ENCODE results near the gene SNX13. TPM values are rescaled to one million over a fixed set of nuclear protein-coding genes. Genes with fewer than 3 reads are reported as not detected.

The SNX13 gene
- total and polyA plus RNA-seq, 2 donors (not counting 1 experiment from before 2014, with no cell fraction given), result 6.5 to 58.1 TPM

- Histone ChIP-seq H3K4me2 (replicated peaks; ENCODE audit: low read depth, low read length, poor library complexity, severe bottlenecking) (no peak overlapping the region), H2AFZ (ENCODE audit: insufficient read depth, low read depth, low read length, poor library complexity, severe bottlenecking) (no peak overlapping the region), H3K79me2 (ENCODE audit: control insufficient read depth, insufficient read depth, low read length) (no peaks in the 10 kb centered on the region), H3K27ac (ENCODE audit: low read length in 2 of 2) (no peak overlapping the region), H3K27me3 (replicated peaks in 1 of 4; ENCODE audit: control extremely low read depth in 1 of 4, control insufficient read depth in 3 of 4, insufficient read depth in 4 of 4, low read length in 3 of 4) (no peaks in the 10 kb centered on the region), H3K36me3 (replicated peaks in 1 of 2; ENCODE audit: control extremely low read depth in 1 of 2, control insufficient read depth in 1 of 2, extremely low read depth in 1 of 2, insufficient read depth in 2 of 2, low read length in 1 of 2) (peaks cover 16 to 31% of the 10 kb centered on the region in 2 experiments), H3K9me3 (ENCODE audit: control extremely low read depth in 1 of 3, control insufficient read depth in 2 of 3, insufficient read depth in 1 of 3, low read length in 2 of 3) (peaks cover 0 to 4% (median 0%) of the 10 kb centered on the region in 3 donors), H3K4me3 (ENCODE audit: control extremely low read depth in 1 of 5, extremely low read depth in 1 of 5, insufficient read depth in 1 of 5, low read depth in 2 of 5, low read length in 4 of 5) (no peak overlapping the region), H4K20me1 (ENCODE audit: control insufficient read depth, insufficient read depth, low read length, poor library complexity, severe bottlenecking) (no peaks in the 10 kb centered on the region), H3K4me1 (ENCODE audit: control insufficient read depth in 2 of 2, insufficient read depth in 2 of 2, low read length in 2 of 2) (no peaks in the 10 kb centered on the region), H3K9ac (ENCODE audit: low read length) (no peak overlapping the region)
- DNase-seq, result no peak
- no peaks in the 10 kb centered on the region for H3K9me3 Mint-ChIP-seq (ENCODE audit: insufficient read depth)
- TF ChIP-seq CTCF (IDR thresholded peaks at IDR 0.05) (no peak), EZH2 (IDR thresholded peaks at IDR 0.05; ENCODE audit: borderline replicate concordance, insufficient read depth, low read depth, low read length, poor library complexity, severe bottlenecking) (no peak)
- no peak overlapping the region for H3K27ac Mint-ChIP-seq
- POLR2A ChIA-PET, result no interaction called here
- no peak overlapping the region for H3K4me3 Mint-ChIP-seq
- CTCF ChIA-PET, result no interaction called here
- H3K27me3 Mint-ChIP-seq, result no peaks in the 10 kb centered on the region
- WGBS (ENCODE audit: insufficient coverage), result no CpG with 5 or more reads among the region's 4 CpGs
- H3K4me1 Mint-ChIP-seq, result peaks cover 19% of the 10 kb centered on the region
- no peak for ATAC-seq (ENCODE audit: low read depth)
- intact Hi-C loops (cut with micrococcal nuclease), result no loop called here
Observed at GRCh38 chr7:17844022-17844421, 96.3 kb downstream of the SNX13 start.

DNA sequence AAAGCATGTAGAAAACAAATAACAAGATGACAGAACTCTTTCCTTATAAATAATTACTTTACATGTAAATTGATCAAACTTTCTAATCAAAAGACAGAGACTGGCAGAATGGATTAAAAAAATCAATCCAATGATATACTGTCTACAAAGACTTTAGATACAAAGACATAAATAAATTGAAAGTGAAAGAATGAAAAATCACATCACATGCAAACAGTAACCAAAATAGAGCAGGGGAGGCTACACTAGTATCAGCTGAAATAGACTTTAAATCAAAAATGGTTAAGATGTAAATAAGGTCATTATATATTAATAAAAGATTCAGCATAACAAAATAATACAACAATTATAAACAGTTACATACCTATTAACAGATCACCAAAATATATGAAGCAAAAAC, 97.3 kb downstream of the SNX13 start:
- no peaks in the 10 kb centered on the region for H3K79me2 ChIP-seq (ENCODE audit: control insufficient read depth, insufficient read depth, low read length)
- no peak overlapping the region for H3K4me3 ChIP-seq (ENCODE audit: control extremely low read depth in 1 of 5, extremely low read depth in 1 of 5, insufficient read depth in 1 of 5, low read depth in 2 of 5, low read length in 4 of 5)
- ATAC-seq (ENCODE audit: low read depth), result no peak
- intact Hi-C loops (cut with micrococcal nuclease), result no loop called here
- Mint-ChIP-seq H3K27ac (no peak overlapping the region), H3K4me3 (no peak overlapping the region), H3K9me3 (ENCODE audit: insufficient read depth) (no peaks in the 10 kb centered on the region), H3K4me1 (peaks cover 17% of the 10 kb centered on the region), H3K27me3 (no peaks in the 10 kb centered on the region)
- H2AFZ ChIP-seq (ENCODE audit: insufficient read depth, low read depth, low read length, poor library complexity, severe bottlenecking), result no peak overlapping the region
- H3K36me3 ChIP-seq (replicated peaks in 1 of 2; ENCODE audit: control extremely low read depth in 1 of 2, control insufficient read depth in 1 of 2, extremely low read depth in 1 of 2, insufficient read depth in 2 of 2, low read length in 1 of 2), result peaks cover 16 to 30% of the 10 kb centered on the region in 2 experiments
- no peak for DNase-seq
- H3K9ac ChIP-seq (ENCODE audit: low read length), result no peak overlapping the region
- TF ChIP-seq CTCF (IDR thresholded peaks at IDR 0.05) (no peak), EZH2 (IDR thresholded peaks at IDR 0.05; ENCODE audit: borderline replicate concordance, insufficient read depth, low read depth, low read length, poor library complexity, severe bottlenecking) (no peak)
- ChIA-PET CTCF (no interaction called here), POLR2A (no interaction called here)
- H3K27ac ChIP-seq (ENCODE audit: low read length in 2 of 2), result no peak overlapping the region
- no peaks in the 10 kb centered on the region for H3K9me3 ChIP-seq (ENCODE audit: control extremely low read depth in 1 of 3, control insufficient read depth in 2 of 3, insufficient read depth in 1 of 3, low read length in 2 of 3)
- H4K20me1 ChIP-seq (ENCODE audit: control insufficient read depth, insufficient read depth, low read length, poor library complexity, severe bottlenecking), result no peaks in the 10 kb centered on the region
- no peak overlapping the region for H3K4me2 ChIP-seq (replicated peaks; ENCODE audit: low read depth, low read length, poor library complexity, severe bottlenecking)
- H3K4me1 ChIP-seq (ENCODE audit: control insufficient read depth in 2 of 2, insufficient read depth in 2 of 2, low read length in 2 of 2), result no peaks in the 10 kb centered on the region
- H3K27me3 ChIP-seq (replicated peaks in 1 of 4; ENCODE audit: control extremely low read depth in 1 of 4, control insufficient read depth in 3 of 4, insufficient read depth in 4 of 4, low read length in 3 of 4), result no peaks in the 10 kb centered on the region
